Testis (tissue), 2 donors: Measurements from ENCODE around the gene PHLDA3.

Source experiments
- CTCF ChIP-seq, 3 experiments: fragments of 450-650 bp in 2 of 3; fragments of 200-600 bp in 1 of 3; sonication (generic) in 1 of 3; IDR thresholded peaks; one replicate each; pipeline ENCODE4 v1.5.1; 2016 to 2019; ENCODE audit warnings: antibody characterized with exemption in 3 of 3, mild to moderate bottlenecking in 2 of 3, moderate library complexity in 1 of 3
- POLR2A ChIP-seq: fragments of 450-650 bp; IDR thresholded peaks from one replicate; pipeline ENCODE4 v1.6.1; 2017; ENCODE audit warnings: antibody characterized with exemption, mild to moderate bottlenecking, moderate library complexity

- TF ChIP-seq CTCF (IDR thresholded peaks at IDR 0.05), result no peak
- TF ChIP-seq POLR2A, result no peak
Measured at GRCh38 chr1:201514466-201514865, 45.5 kb upstream of the PHLDA3 start.
